ENCODE results near the gene SAYSD1. TPM values are rescaled to one million over a fixed set of nuclear protein-coding genes. Genes with fewer than 3 reads are reported as not detected.

SAYSD1 gene
- total RNA-seq, 1 experiment from 2014 or later: 9.4 TPM

DNA sequence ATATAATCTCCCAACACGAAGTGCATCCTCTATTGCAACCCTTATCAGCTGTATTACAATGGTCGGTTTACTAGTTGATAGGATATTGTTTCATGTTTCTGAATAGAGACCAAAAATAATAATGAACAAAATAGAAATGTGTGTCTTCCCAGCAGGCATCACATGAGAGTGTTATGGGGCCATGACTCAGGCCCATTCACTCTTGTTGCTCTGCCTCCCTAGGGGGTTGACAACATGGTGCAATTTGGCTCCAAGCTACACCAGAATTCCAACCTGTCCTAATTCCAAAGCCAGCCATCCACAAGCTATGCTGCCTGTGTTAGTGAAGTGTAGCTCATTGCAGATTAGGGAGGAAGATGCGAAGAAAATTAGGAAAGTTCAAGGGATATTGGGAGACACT is 13.1 kb upstream of the SAYSD1 start:
- Histone ChIP-seq H3K79me1 (ENCODE audit: insufficient read depth, low read depth, low read length, poor library complexity, severe bottlenecking) (no peaks in the 10 kb centered on the region), H3K27me3 (ENCODE audit: insufficient read depth, low read length) (no peaks in the 10 kb centered on the region), H2BK12ac (ENCODE audit: insufficient read length, low read depth, low read length) (no peak overlapping the region), H3K4me2 (ENCODE audit: insufficient read depth, insufficient read length, low read length) (no peak overlapping the region), H2BK15ac (ENCODE audit: low read depth, low read length) (no peak overlapping the region), H3K23ac (ENCODE audit: insufficient read length, low read depth, low read length) (no peak overlapping the region), H4K91ac (ENCODE audit: insufficient read length, low read depth, low read length) (no peak overlapping the region), H3K4ac (ENCODE audit: low read depth, low read length) (no peak overlapping the region), H2BK5ac (ENCODE audit: insufficient read length, low read length) (no peak overlapping the region), H3K4me1 (ENCODE audit: insufficient read depth, low read length) (peaks cover 2% of the 10 kb centered on the region; the same call in 1 of the 2 replicates), H3K18ac (ENCODE audit: insufficient read length, low read depth, low read length) (no peak overlapping the region), H3K9me3 (ENCODE audit: control insufficient read depth, low read depth, low read length) (no peaks in the 10 kb centered on the region), H3K23me2 (ENCODE audit: insufficient read length, low read depth, low read length, poor library complexity, severe bottlenecking) (no peaks in the 10 kb centered on the region), H3K9ac (ENCODE audit: extremely low read depth, insufficient read length, low read length) (no peak overlapping the region), H3K79me2 (ENCODE audit: insufficient read depth, low read length) (no peaks in the 10 kb centered on the region), H3K56ac (ENCODE audit: insufficient read length, low read depth, low read length) (no peak overlapping the region), H3T11ph (ENCODE audit: low read length) (no peak overlapping the region), H4K8ac (replicated peaks; ENCODE audit: insufficient read length, low read depth, low read length) (no peak overlapping the region), H4K5ac (ENCODE audit: insufficient read length, low read depth, low read length) (no peak overlapping the region), H3K27ac (ENCODE audit: insufficient read length, low read depth, low read length) (no peak overlapping the region), H2BK20ac (ENCODE audit: low read depth, low read length, poor library complexity, severe bottlenecking) (no peak overlapping the region), H3K14ac (ENCODE audit: insufficient read depth, low read length) (no peak overlapping the region), H4K20me1 (ENCODE audit: control insufficient read depth, insufficient read depth, insufficient read length) (no peaks in the 10 kb centered on the region), H2AK5ac (ENCODE audit: insufficient read length, low read length) (no peak overlapping the region), H2BK120ac (ENCODE audit: low read depth, low read length, poor library complexity, severe bottlenecking) (no peak overlapping the region), H2AFZ (ENCODE audit: low read length) (no peak overlapping the region)
- DNase-seq: no peak
- peaks cover 8 to 15% of the 10 kb centered on the region in 2 experiments; a peak in 3 of 4 replicates for H3K4me1 Mint-ChIP-seq
- H3K27ac Mint-ChIP-seq: no peak overlapping the region
- no peaks in the 10 kb centered on the region for H3K36me3 Mint-ChIP-seq (ENCODE audit: insufficient read depth in 1 of 3, low read depth in 3 of 3)
- peaks cover 12% of the 10 kb centered on the region for H3K27me3 Mint-ChIP-seq (ENCODE audit: low read depth)
- no peak overlapping the region for H3K4me3 Mint-ChIP-seq
- H3K9me3 Mint-ChIP-seq: peaks cover 0 to 2% of the 10 kb centered on the region in 2 experiments; a peak in 2 of 5 replicates
- TF ChIP-seq, protein P1, sequence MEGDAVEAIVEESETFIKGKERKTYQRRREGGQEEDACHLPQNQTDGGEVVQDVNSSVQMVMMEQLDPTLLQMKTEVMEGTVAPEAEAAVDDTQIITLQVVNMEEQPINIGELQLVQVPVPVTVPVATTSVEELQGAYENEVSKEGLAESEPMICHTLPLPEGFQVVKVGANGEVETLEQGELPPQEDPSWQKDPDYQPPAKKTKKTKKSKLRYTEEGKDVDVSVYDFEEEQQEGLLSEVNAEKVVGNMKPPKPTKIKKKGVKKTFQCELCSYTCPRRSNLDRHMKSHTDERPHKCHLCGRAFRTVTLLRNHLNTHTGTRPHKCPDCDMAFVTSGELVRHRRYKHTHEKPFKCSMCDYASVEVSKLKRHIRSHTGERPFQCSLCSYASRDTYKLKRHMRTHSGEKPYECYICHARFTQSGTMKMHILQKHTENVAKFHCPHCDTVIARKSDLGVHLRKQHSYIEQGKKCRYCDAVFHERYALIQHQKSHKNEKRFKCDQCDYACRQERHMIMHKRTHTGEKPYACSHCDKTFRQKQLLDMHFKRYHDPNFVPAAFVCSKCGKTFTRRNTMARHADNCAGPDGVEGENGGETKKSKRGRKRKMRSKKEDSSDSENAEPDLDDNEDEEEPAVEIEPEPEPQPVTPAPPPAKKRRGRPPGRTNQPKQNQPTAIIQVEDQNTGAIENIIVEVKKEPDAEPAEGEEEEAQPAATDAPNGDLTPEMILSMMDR (conservative IDR thresholded peaks at IDR 0.05): no peak
- no CpG with 5 or more reads among the region's 3 CpGs for WGBS (ENCODE audit: extremely low coverage, insufficient read length, low lambda C conversion rate)

Data from H9 (cell line).